SJCRH30 (cell line): ENCODE data around the gene BAHCC1. TPM values are rescaled to one million over a fixed set of nuclear protein-coding genes. Genes with fewer than 3 reads are reported as not detected.

Experiments
- DNase-seq, 2 experiments: peaks; one replicate each; pipeline ENCODE4 v3.0.0-alpha.2; 2015 to 2020
- H3K27ac ChIP-seq: fragments of 250-450 bp; sonication (Bioruptor Pico); 2 replicates; pipeline ENCODE4 v1.5.1; 2020; ENCODE audit warnings: mild to moderate bottlenecking, moderate library complexity
- H3K27me3 ChIP-seq: fragments of 250-450 bp; sonication (Bioruptor Pico); 2 replicates; pipeline ENCODE4 v1.5.1; 2020; ENCODE audit warnings: mild to moderate bottlenecking, moderate library complexity
- H3K36me3 ChIP-seq: fragments of 250-450 bp; sonication (Bioruptor Pico); 2 replicates; pipeline ENCODE4 v1.5.1; 2020; ENCODE audit warnings: mild to moderate bottlenecking, moderate library complexity
- H3K4me1 ChIP-seq: fragments of 250-450 bp; sonication (Bioruptor Pico); 2 replicates; pipeline ENCODE4 v1.5.1; 2020; ENCODE audit warnings: mild to moderate bottlenecking, moderate library complexity
- H3K4me3 ChIP-seq: fragments of 250-450 bp; sonication (Bioruptor Pico); 2 replicates; pipeline ENCODE4 v1.5.1; 2020; ENCODE audit warnings: mild to moderate bottlenecking, moderate library complexity
- H3K9me3 ChIP-seq: fragments of 250-450 bp; sonication (Bioruptor Pico); replicated peaks from 2 replicates; pipeline ENCODE4 v1.5.1; 2020; ENCODE audit warnings: mild to moderate bottlenecking, moderate library complexity
- total RNA-seq: library from RNA; depleted of rRNA; stranded (reverse); fragments of >200 nt; shearing (Covaris generic); gene quantifications from 2 replicates; pipeline ENCODE4 v1.2.3, GENCODE V29; 2014

BAHCC1 gene
- total RNA-seq, 1 experiment from 2014 or later = 20.0 TPM

GRCh38 chr17:81396722-81397313 lies 1.6 kb downstream of the BAHCC1 start:
- Histone ChIP-seq H3K36me3 (no peaks in the 10 kb centered on the region), H3K27ac (peak overlapping the region; percentile 88), H3K4me1 (peaks cover 17% of the 10 kb centered on the region), H3K27me3 (no peaks in the 10 kb centered on the region), H3K4me3 (peak overlapping the region; percentile 80), H3K9me3 (no peaks in the 10 kb centered on the region)
- DNase-seq = peak; percentile 94 to 96

DNA sequence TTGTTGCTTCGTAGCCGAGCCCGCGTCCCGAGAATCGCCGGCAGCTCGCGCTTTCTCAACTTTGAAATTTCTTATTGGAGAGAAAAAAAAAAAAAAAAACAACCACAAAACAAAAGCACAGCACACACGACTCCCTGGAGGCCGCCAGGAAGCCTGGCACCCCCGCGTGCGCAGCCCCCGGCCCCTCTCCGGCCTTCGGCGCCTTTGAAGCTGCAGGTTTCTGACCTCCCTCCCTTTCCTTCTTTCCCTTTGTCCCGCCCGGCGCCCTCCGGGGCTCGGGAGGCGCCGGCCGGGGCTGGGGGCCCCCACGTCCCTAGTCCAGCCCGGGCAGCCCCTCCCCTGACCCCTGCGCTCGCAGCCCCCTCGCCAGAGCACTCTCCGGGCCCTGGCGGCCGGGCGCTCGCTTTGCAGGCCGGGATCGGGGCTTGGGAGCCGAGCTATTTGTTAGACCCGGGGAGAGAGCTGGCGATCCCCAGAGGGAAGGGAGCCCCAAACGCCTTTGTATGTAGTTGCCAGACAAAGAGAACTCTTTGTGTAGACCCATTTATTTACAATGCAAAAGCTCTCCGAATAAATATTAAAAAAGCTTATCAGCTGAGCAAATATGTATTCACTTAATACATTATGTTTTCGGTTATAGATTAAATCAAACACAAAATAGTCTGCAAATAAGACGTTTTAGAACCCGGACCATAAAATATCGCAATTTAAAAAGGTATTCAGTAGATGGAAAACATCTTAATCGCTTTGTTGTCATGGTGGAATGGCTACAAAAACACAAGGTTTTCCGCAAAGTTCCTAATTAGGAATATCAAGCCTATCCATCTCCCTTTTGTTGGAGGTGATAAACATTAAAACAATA lies 2.3 kb downstream of the BAHCC1 start:
- H3K36me3 ChIP-seq = no peaks in the 10 kb centered on the region
- peak overlapping the region; percentile 88 for H3K27ac ChIP-seq
- no peaks in the 10 kb centered on the region for H3K9me3 ChIP-seq
- no peaks in the 10 kb centered on the region for H3K27me3 ChIP-seq
- DNase-seq = peak; percentile 90 to 91
- H3K4me1 ChIP-seq = peaks cover 13% of the 10 kb centered on the region
- H3K4me3 ChIP-seq = peak overlapping the region; percentile 80

DNA sequence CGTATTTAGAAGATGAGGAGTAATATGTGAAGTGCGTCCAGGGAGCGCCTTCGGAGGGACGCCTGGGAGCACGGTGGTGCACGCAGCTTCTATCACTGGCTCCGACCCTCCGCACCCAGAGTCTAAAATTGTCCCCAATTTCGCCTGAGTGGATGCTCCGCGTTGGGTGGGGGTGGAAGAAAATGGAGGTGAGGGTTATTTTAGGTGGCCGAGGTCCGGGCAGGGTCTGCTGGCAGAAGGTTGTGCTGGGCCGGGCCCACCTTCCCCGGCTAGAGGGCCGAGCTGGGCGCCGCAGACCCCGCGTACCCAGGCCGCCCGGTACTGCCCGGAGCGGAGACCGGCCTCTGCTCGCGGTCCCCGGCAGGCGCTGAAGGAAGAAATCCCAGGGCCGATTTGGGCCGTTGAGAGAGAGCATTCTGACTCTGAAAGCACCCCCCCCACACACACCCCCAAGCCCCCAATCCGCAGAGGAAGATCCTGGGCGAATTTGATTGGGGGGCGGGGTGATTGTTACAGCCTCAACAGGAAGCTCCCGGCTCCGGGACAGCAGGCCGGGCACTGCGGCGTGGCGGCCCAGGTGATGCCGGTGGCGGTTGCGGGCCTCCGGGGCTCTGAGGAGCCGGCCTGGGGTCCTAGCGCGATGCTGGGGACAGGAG lies 3.0 kb downstream of the BAHCC1 start:
- Histone ChIP-seq H3K4me3 (peak overlapping the region; percentile 80), H3K36me3 (no peaks in the 10 kb centered on the region), H3K9me3 (no peaks in the 10 kb centered on the region), H3K27ac (no peak overlapping the region), H3K4me1 (peaks cover 11% of the 10 kb centered on the region), H3K27me3 (no peaks in the 10 kb centered on the region)
- no peak for DNase-seq

DNA sequence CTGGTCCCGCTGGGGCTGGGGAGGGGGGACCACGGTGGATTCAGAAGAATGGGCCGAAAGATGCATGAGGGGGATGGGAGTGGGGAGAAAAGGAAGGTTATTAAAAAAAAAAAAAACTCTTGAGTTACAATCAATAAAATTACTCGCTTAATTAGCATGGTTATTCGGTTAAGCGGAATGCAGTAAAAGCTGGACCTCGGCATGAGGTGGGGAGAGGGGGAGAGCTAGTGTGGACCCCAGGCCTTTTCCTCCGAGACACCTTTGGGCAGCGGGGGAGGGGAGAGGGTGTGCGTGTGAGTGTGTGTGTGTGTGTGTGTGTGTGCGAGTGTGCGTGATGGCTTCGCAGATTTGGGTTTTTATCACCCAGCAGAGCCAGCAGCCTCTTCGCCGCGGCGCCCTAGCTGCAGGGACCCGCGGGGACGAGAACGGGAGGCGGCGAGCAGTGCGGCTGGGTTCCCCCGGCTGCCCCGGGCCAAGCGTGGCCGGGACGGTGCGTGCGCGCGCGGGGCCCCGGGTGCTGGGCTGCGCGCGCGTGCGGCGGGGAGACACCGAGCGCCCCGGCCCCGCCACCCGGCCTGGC lies 3.7 kb downstream of the BAHCC1 start:
- Histone ChIP-seq H3K36me3 (no peaks in the 10 kb centered on the region), H3K4me1 (peaks cover 12% of the 10 kb centered on the region), H3K4me3 (peak overlapping the region; percentile 61), H3K27ac (no peak overlapping the region), H3K9me3 (no peaks in the 10 kb centered on the region), H3K27me3 (no peaks in the 10 kb centered on the region)
- peak in 1 of 2 experiments; percentile 57 for DNase-seq

DNA sequence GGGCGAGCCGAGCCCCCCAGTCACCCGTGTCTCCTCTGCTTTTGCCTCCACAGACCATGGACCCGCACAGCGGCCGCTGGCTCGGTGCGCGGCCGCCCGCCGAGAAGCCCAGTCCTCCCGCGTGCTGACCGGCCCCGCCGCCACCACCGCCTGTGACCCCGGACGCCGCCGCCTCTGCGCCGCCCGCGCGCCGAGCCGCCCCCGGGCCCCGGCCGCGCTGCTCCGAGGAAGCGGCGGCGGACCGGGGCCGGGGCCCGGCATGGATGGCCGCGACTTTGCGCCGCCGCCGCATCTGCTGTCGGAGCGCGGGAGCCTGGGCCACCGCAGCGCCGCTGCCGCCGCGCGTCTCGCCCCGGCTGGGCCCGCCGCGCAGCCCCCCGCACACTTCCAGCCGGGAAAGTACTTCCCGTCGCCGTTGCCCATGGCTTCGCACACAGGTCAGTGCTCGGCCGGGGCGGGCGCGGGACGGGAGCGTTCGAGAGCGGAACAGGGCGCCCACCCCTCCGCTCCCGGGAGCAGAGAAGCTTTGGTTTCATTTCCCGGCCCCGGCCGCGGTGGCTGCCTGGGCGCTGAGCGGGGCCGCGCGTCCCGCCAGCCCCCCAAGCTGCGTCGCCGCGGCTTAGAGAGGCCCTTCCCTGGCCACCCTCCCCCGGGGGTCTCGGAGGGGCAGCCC lies 4.4 kb downstream of the BAHCC1 start:
- DNase-seq = peak; percentile 55 to 58
- peaks cover 13% of the 10 kb centered on the region for H3K4me1 ChIP-seq
- no peaks in the 10 kb centered on the region for H3K9me3 ChIP-seq
- no peaks in the 10 kb centered on the region for H3K27me3 ChIP-seq
- H3K27ac ChIP-seq = no peak overlapping the region
- peak overlapping the region; percentile 61 for H3K4me3 ChIP-seq
- no peaks in the 10 kb centered on the region for H3K36me3 ChIP-seq

DNA sequence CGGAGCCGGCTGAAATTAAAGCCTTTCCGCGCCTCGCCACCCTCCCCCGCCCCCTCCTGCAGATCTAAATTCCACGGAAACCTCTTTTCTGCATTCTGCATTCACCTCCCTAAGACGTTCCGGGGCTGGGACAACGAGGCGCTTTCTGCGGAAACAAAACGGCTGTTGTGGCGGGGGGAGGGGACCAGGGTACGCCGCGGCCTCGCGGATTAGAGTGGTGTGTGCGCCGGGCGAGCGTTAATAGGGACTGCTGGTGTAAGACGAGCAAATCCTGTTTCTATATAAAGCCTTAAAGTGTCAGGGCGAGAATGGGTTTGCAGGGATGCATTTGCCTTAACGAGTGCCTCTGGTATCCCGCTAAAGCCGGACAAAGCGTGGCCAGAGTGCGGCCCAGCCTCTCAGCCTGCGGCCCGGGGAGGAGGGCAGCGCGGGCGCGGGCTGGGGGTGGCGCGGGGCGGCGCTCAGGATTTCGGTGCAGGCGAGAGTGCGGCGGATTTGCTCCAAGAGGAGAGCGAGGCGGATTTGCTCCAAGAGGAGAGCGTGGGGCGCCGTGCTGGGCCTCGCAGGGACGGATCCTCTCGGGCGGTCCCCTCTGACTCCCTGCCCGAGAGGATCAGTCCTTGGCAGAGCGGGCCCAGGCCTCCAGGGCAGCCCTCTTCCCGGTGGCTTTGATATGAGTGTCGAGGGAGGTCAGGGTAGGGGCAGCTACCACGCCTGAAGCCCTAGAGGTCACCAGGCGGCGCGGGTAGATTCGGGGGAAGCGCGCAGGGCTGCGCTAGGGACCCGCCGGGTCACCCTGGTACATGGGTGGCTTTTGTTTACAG lies 5.1 kb downstream of the BAHCC1 start:
- Histone ChIP-seq H3K4me3 (peak overlapping the region; percentile 61), H3K9me3 (no peaks in the 10 kb centered on the region), H3K4me1 (peaks cover 18% of the 10 kb centered on the region), H3K27me3 (no peaks in the 10 kb centered on the region), H3K36me3 (no peaks in the 10 kb centered on the region), H3K27ac (no peak overlapping the region)
- DNase-seq = peak in 1 of 2 experiments; percentile 57

DNA sequence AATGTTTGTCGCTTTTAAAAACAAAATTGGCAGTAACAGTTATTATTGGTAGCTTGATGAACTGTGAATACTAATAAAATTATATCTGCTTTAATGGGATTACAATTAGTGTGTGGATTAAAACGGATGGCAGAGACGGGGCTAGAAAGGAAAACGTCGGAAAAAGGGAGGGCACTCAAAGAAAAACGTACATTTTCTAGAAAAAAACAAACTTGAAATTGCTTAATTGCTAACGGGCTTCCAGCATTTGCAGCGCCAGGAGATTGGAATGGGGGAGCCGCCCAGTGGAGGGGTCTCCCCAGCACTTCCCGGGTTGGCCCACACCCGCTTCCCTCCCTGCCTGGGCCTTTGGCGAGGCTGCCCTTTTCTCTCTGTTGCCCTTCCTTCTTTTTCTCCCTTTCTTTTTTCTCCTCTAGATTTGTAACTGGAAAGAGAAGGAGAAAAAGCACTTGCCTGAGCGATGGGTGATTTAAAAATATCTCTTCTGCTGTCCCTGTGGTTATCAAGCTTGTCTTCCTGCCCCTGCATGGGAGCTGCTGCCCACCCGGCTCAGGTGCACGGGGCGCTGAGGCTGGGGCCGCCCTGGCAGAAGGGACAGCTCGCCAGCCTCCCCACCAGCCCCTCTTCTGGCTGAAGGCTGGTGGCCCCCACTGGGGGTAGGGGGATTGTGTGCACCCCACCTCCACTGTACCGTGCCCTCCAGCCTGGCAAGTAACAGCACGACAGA lies 5.9 kb downstream of the BAHCC1 start:
- no peaks in the 10 kb centered on the region for H3K27me3 ChIP-seq
- peaks cover 26% of the 10 kb centered on the region for H3K4me1 ChIP-seq
- no peak overlapping the region for H3K4me3 ChIP-seq
- no peak overlapping the region for H3K27ac ChIP-seq
- H3K36me3 ChIP-seq = no peaks in the 10 kb centered on the region
- no peak for DNase-seq
- H3K9me3 ChIP-seq = no peaks in the 10 kb centered on the region

- peak; percentile 55 to 66 for DNase-seq
Observed at GRCh38 chr17:81401723-81402529, 6.7 kb downstream of the BAHCC1 start.

DNA sequence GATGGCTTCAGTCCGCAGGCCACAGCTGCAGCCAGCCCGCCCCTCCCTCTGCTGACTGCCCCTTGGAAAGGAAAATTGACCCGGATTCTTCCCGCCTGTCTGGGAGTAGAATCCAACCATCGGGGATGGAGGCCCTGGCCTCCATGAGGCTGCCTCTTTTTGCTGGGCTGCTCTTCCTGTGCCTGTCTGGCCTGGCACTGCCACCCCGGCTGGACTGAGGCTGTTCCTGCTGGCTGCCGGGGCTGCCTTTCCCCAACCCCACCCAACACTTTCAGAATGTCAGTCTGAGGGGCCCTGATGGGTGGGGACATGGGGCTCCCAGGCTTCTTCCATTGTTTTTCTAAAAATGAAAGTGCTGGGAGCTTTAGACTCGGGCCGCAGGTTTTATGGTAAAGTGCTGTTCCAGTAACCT lies 7.3 kb downstream of the BAHCC1 start:
- H3K27me3 ChIP-seq = no peaks in the 10 kb centered on the region
- H3K4me1 ChIP-seq = peaks cover 38% of the 10 kb centered on the region
- no peak overlapping the region for H3K27ac ChIP-seq
- no peak for DNase-seq
- H3K9me3 ChIP-seq = no peaks in the 10 kb centered on the region
- H3K36me3 ChIP-seq = no peaks in the 10 kb centered on the region
- H3K4me3 ChIP-seq = no peak overlapping the region

More at GRCh38 chr17:81401723-81402529, 6.7 kb downstream of the BAHCC1 start:
- Histone ChIP-seq H3K36me3 (no peaks in the 10 kb centered on the region), H3K27ac (no peak overlapping the region), H3K4me3 (no peak overlapping the region), H3K27me3 (no peaks in the 10 kb centered on the region), H3K9me3 (no peaks in the 10 kb centered on the region), H3K4me1 (peaks cover 31% of the 10 kb centered on the region)

DNA sequence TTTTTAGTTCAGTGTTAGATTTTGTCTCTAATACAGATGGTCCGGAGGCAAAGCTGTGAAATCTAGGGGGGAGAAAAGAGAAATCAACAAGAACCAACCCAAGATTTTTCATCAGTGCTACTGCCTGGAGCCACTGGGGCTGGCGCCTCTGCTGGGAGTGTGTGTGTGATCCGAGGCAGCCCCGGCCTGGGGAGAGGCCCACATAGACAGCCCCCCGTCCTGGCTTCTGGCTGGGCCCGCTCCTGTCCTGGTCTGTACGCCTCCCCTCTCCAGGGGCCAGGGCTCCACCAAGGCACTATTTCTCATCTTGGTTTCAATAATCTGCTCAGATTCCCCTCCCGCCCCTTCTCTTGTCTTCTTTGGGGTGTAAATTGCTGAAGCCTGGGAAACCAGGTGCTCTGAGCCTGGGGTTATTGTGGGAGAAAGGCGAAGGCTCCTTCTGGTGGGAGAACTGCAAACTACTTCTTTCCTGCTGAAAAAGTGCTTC lies 7.8 kb downstream of the BAHCC1 start:
- no peaks in the 10 kb centered on the region for H3K36me3 ChIP-seq
- no peaks in the 10 kb centered on the region for H3K9me3 ChIP-seq
- no peak overlapping the region for H3K27ac ChIP-seq
- H3K27me3 ChIP-seq = no peaks in the 10 kb centered on the region
- DNase-seq = no peak
- H3K4me1 ChIP-seq = peaks cover 36% of the 10 kb centered on the region
- H3K4me3 ChIP-seq = no peak overlapping the region

DNA sequence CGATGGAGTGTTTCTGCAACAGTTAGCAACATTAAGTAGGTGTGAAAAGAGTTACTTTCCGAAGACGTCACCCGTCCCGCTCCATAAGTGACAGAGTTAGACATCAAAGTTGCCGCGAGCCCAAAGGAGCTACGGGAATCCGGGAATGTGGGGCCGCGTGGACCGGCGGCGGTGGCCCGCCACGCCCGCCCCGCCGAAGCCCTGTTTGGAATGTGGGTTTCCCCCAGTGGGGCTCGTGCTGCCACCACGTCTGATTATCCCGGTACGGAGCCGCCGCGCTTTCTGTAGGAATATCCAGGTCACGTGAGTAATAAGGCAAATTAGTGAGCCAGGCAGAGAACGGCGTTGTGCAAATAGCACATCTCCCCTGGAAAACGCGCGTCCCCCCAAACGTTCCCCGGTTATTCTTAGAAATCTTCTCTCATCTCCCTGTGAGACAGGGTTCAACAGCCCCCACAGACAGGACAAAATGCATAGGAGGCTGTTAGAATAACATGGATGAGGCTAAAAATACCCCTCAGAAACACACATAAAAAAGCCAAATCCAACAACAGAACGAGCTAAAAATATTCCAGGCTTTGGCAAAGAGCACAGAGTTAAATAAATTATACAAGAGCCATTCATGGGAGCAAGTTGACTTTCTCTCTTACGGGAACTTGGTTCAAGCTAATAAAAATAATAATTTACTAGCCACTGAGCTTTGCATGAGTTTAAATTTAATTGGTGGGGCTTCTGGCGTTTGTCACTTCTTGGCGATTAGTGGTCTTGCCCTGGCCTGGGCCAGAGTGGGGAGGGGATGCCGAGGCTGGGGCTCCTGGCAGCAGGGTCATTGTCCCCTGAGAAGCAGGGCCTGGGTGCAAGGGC lies 8.6 kb downstream of the BAHCC1 start:
- Histone ChIP-seq H3K4me3 (no peak overlapping the region), H3K27me3 (no peaks in the 10 kb centered on the region), H3K9me3 (no peaks in the 10 kb centered on the region), H3K4me1 (peaks cover 36% of the 10 kb centered on the region), H3K36me3 (no peaks in the 10 kb centered on the region), H3K27ac (no peak overlapping the region)
- DNase-seq = no peak
